Smooth muscle cell (in vitro differentiated cells): ENCODE data around the gene HPD. TPM values are rescaled to one million over a fixed set of nuclear protein-coding genes. Genes with fewer than 3 reads are reported as not detected.

ENCODE experiments used
- DNase-seq: peaks from one replicate; lab custom pipeline; 2025; ENCODE audit not compliant: unreplicated experiment; lab: John Stamatoyannopoulos, UW
- H2AFZ ChIP-seq: fragments of 200-600 bp; sonication (generic); 2 replicates; pipeline ENCODE4 v1.6.0; 2016; ENCODE audit warnings: antibody characterized with exemption, low read depth, mild to moderate bottlenecking
- H3F3A ChIP-seq: fragments of 200-600 bp; sonication (generic); 2 replicates; pipeline ENCODE4 v1.6.0; 2017; ENCODE audit warnings: antibody characterized with exemption, low read depth
- H3K27ac ChIP-seq: fragments of 200-600 bp; sonication (generic); 2 replicates; pipeline ENCODE4 v1.5.1; 2016; ENCODE audit warnings: low read depth, mild to moderate bottlenecking
- H3K27me3 ChIP-seq: fragments of 200-600 bp; sonication (generic); 2 replicates; pipeline ENCODE4 v1.6.1; 2016; ENCODE audit warnings: low read depth, mild to moderate bottlenecking
- H3K36me3 ChIP-seq: fragments of 200-600 bp; sonication (generic); 2 replicates; pipeline ENCODE4 v1.5.1; 2016; ENCODE audit warnings: low read depth
- H3K4me1 ChIP-seq: fragments of 200-600 bp; sonication (generic); 2 replicates; pipeline ENCODE4 v1.5.1; 2016; ENCODE audit warnings: low read depth
- H3K4me2 ChIP-seq: fragments of 200-600 bp; sonication (generic); 2 replicates; pipeline ENCODE4 v1.6.0; 2016; ENCODE audit warnings: mild to moderate bottlenecking
- H3K4me3 ChIP-seq: fragments of 200-600 bp; sonication (generic); 2 replicates; pipeline ENCODE4 v1.5.1; 2016; ENCODE audit warnings: mild to moderate bottlenecking
- H3K79me2 ChIP-seq: fragments of 200-600 bp; sonication (generic); 2 replicates; pipeline ENCODE4 v1.6.0; 2016; ENCODE audit warnings: low read depth, mild to moderate bottlenecking
- H3K9ac ChIP-seq: fragments of 200-600 bp; sonication (generic); 2 replicates; pipeline ENCODE4 v1.6.0; 2016; ENCODE audit warnings: low read depth
- H3K9me3 ChIP-seq: fragments of 200-600 bp; sonication (generic); replicated peaks from 2 replicates; pipeline ENCODE4 v1.5.1; 2016; ENCODE audit warnings: low read depth
- H4K20me1 ChIP-seq: fragments of 200-600 bp; sonication (generic); 2 replicates; pipeline ENCODE4 v1.6.0; 2016; ENCODE audit warnings: low read depth
- CTCF ChIP-seq: fragments of 200-600 bp; sonication (generic); IDR thresholded peaks from 2 replicates; pipeline ENCODE4 v1.5.1; 2017; ENCODE audit warnings: borderline replicate concordance, mild to moderate bottlenecking, antibody characterized with exemption; ENCODE audit not compliant: insufficient read depth, poor library complexity, severe bottlenecking
- WGBS: methylation state at CpG from one replicate; pipeline ENCODE4 v1.1.7; 2016; ENCODE audit warnings: low lambda C conversion rate; 5-methylcytosine and 5-hydroxymethylcytosine counted together
- polyA plus RNA-seq: library from polyadenylated mRNA; unstranded; fragments of >200 nt; fragmentation: Nextera tagmentation; extraction: Ambion mirVana; gene quantifications from 2 replicates; pipeline ENCODE4 v1.2.1, GENCODE V29; 2016
- total RNA-seq: library from RNA; depleted of rRNA; stranded (reverse); fragments of >200 nt; gene quantifications from 2 replicates; pipeline ENCODE4 v1.2.3, GENCODE V29; 2014

HPD gene
- total and polyA plus RNA-seq, 2 experiments from 2014 or later = not detected

GRCh38 chr12:121899590-121899989 is 40.9 kb upstream of the HPD start:
- peaks cover 7% of the 10 kb centered on the region for H3K79me2 ChIP-seq
- no peak overlapping the region for H3K4me3 ChIP-seq
- peaks cover 27% of the 10 kb centered on the region for H4K20me1 ChIP-seq
- H3K9ac ChIP-seq = no peak overlapping the region
- 97% methylated on average over 14 of the region's 14 CpGs for WGBS
- H3K4me2 ChIP-seq = no peak overlapping the region
- no peak overlapping the region for H2AFZ ChIP-seq
- H3K27me3 ChIP-seq = no peaks in the 10 kb centered on the region
- DNase-seq = no peak
- no peak for TF ChIP-seq CTCF
- H3K9me3 ChIP-seq = no peaks in the 10 kb centered on the region
- no peaks in the 10 kb centered on the region for H3K36me3 ChIP-seq
- H3K4me1 ChIP-seq = no peaks in the 10 kb centered on the region
- H3K27ac ChIP-seq = no peak overlapping the region
- H3F3A ChIP-seq = no peaks in the 10 kb centered on the region

GRCh38 chr12:121898287-121898686 is 39.6 kb upstream of the HPD start:
- peaks cover 18% of the 10 kb centered on the region for H3K79me2 ChIP-seq
- H4K20me1 ChIP-seq = peaks cover 40% of the 10 kb centered on the region
- H3K9me3 ChIP-seq = no peaks in the 10 kb centered on the region
- H2AFZ ChIP-seq = no peak overlapping the region
- DNase-seq = no peak
- H3K4me3 ChIP-seq = no peak overlapping the region
- no peaks in the 10 kb centered on the region for H3F3A ChIP-seq
- 77% methylated on average over 5 of the region's 5 CpGs for WGBS
- no peak overlapping the region for H3K4me2 ChIP-seq
- no peaks in the 10 kb centered on the region for H3K36me3 ChIP-seq
- H3K4me1 ChIP-seq = no peaks in the 10 kb centered on the region
- H3K27me3 ChIP-seq = no peaks in the 10 kb centered on the region
- TF ChIP-seq CTCF = no peak
- no peak overlapping the region for H3K9ac ChIP-seq
- H3K27ac ChIP-seq = no peak overlapping the region

- no peak for DNase-seq
- WGBS = 82% methylated on average over 7 of the region's 7 CpGs
These were observed 36.0 kb upstream of the HPD start for GRCh38 chr12:121894633-121895032.

More at GRCh38 chr12:121894633-121895032, 36.0 kb upstream of the HPD start:
- Histone ChIP-seq H3K4me3 (no peak overlapping the region), H3K4me1 (peaks cover 3% of the 10 kb centered on the region), H3F3A (no peaks in the 10 kb centered on the region), H3K79me2 (peaks cover 47% of the 10 kb centered on the region), H3K27ac (peak overlapping the region; percentile 61), H2AFZ (no peak overlapping the region), H3K9me3 (no peaks in the 10 kb centered on the region), H3K36me3 (no peaks in the 10 kb centered on the region), H3K9ac (no peak overlapping the region), H3K27me3 (no peaks in the 10 kb centered on the region), H4K20me1 (peaks cover 47% of the 10 kb centered on the region), H3K4me2 (no peak overlapping the region)
- TF ChIP-seq CTCF = no peak
